B cell (primary cell): Measurements from ENCODE around the gene SLC37A4. TPM values are rescaled to one million over a fixed set of nuclear protein-coding genes. Genes with fewer than 3 reads are reported as not detected.

ENCODE experiments used
- ATAC-seq: fragments of 200-7000 bp; cut with Tn5 transposase; one replicate; pipeline ENCODE4 v1.10.0; 2021; ENCODE audit warnings: low read depth, mild to moderate bottlenecking, moderate number of reproducible peaks, moderate library complexity
- CTCF ChIA-PET: fragments of 350-600 bp; sonication (Branson Sonifier 250); formaldehyde crosslinking; loops from one replicate; lab custom pipeline; 2021; ENCODE audit warnings: antibody characterized with exemption, inconsistent platforms; lab: Charles Lee
- POLR2A ChIA-PET: fragments of 350-600 bp; sonication (Branson Sonifier 250); formaldehyde crosslinking; loops from one replicate; lab custom pipeline; 2021; ENCODE audit warnings: antibody characterized with exemption; lab: Charles Lee
- DNase-seq: peaks from one replicate; pipeline ENCODE4 v3.0.0; 2013
- H2AFZ ChIP-seq: 2 replicates; pipeline ENCODE4 v1.6.1; 2012; ENCODE audit warnings: mild to moderate bottlenecking, low read depth, low read length; ENCODE audit not compliant: insufficient read depth, poor library complexity, severe bottlenecking
- H3K27ac ChIP-seq, 2 donors: 1 replicate in 1 of 2; 2 replicates in 1 of 2; pipeline ENCODE4 v1.5.1; 2012 to 2013; ENCODE audit warnings: low read length in 2 of 2, mild to moderate bottlenecking in 2 of 2, moderate library complexity in 1 of 2
- H3K27me3 ChIP-seq, 4 experiments: fragments of 200-600 bp in 1 of 4; sonication (generic) in 1 of 4; replicated peaks in 1 of 4; 1 replicate in 2 of 4; 2 replicates in 2 of 4; pipeline versions ENCODE4 v1.6.1 to v1.7.0; 2013 to 2016; ENCODE audit warnings: low read length in 3 of 4, mild to moderate bottlenecking in 2 of 4, mixed read lengths in 1 of 4, moderate library complexity in 1 of 4; ENCODE audit not compliant: insufficient read depth in 4 of 4, control insufficient read depth in 3 of 4; ENCODE audit errors: control extremely low read depth in 1 of 4
- H3K36me3 ChIP-seq, 2 experiments: replicated peaks in 1 of 2; 1 replicate in 1 of 2; 2 replicates in 1 of 2; pipeline versions ENCODE4 v1.6.1 to v1.7.1; 2013; ENCODE audit warnings: low read length in 1 of 2; ENCODE audit not compliant: insufficient read depth in 2 of 2, control insufficient read depth in 1 of 2; ENCODE audit errors: control extremely low read depth in 1 of 2, extremely low read depth in 1 of 2
- H3K4me1 ChIP-seq, 2 donors: fragments of 200-600 bp in 1 of 2; sonication (generic) in 1 of 2; 1 replicate in 1 of 2; 2 replicates in 1 of 2; pipeline versions ENCODE4 v1.5.1 to v1.6.1; 2013 to 2017; ENCODE audit warnings: low read length in 2 of 2; ENCODE audit not compliant: control insufficient read depth in 2 of 2, insufficient read depth in 2 of 2
- H3K4me2 ChIP-seq: replicated peaks from 2 replicates; pipeline ENCODE3; 2012; ENCODE audit warnings: mild to moderate bottlenecking, low read depth, low read length; ENCODE audit not compliant: poor library complexity, severe bottlenecking
- H3K4me3 ChIP-seq, 5 experiments: fragments of 200-600 bp in 1 of 5; sonication (generic) in 1 of 5; 1 replicate in 3 of 5; 2 replicates in 2 of 5; pipeline versions ENCODE4 v1.5.1 to v1.7.0; 2011 to 2016; ENCODE audit warnings: low read length in 4 of 5, mild to moderate bottlenecking in 4 of 5, low read depth in 2 of 5, control low read depth in 1 of 5, moderate library complexity in 1 of 5; ENCODE audit not compliant: insufficient read depth in 1 of 5; ENCODE audit errors: control extremely low read depth in 1 of 5, extremely low read depth in 1 of 5
- H3K79me2 ChIP-seq: fragments of 200-600 bp; sonication (generic); one replicate; pipeline ENCODE4 v1.6.0; 2016; ENCODE audit warnings: low read length; ENCODE audit not compliant: control insufficient read depth, insufficient read depth
- H3K9ac ChIP-seq: fragments of 200-600 bp; sonication (generic); 2 replicates; pipeline ENCODE4 v1.6.1; 2017; ENCODE audit warnings: mild to moderate bottlenecking, low read length, moderate library complexity
- H3K9me3 ChIP-seq, 3 donors: one replicate each; pipeline versions ENCODE4 v1.6.1 to v1.7.1; 2013; ENCODE audit warnings: low read length in 2 of 3; ENCODE audit not compliant: control insufficient read depth in 2 of 3, insufficient read depth in 1 of 3; ENCODE audit errors: control extremely low read depth in 1 of 3
- H4K20me1 ChIP-seq: 2 replicates; pipeline ENCODE4 v1.6.0; 2012; ENCODE audit warnings: mild to moderate bottlenecking, low read length; ENCODE audit not compliant: insufficient read depth, control insufficient read depth, poor library complexity, severe bottlenecking
- H3K27ac Mint-ChIP-seq: one replicate; pipeline ENCODE4 v1.8.0; 2021; ENCODE audit warnings: mixed read lengths
- H3K27me3 Mint-ChIP-seq: one replicate; pipeline ENCODE4 v1.8.0; 2021; ENCODE audit warnings: mixed read lengths
- H3K4me1 Mint-ChIP-seq: one replicate; pipeline ENCODE4 v1.8.0; 2021; ENCODE audit warnings: mixed read lengths
- H3K4me3 Mint-ChIP-seq: one replicate; pipeline ENCODE4 v1.8.0; 2021; ENCODE audit warnings: mixed read lengths
- H3K9me3 Mint-ChIP-seq: one replicate; pipeline ENCODE4 v1.8.0; 2022; ENCODE audit warnings: mixed read lengths; ENCODE audit not compliant: insufficient read depth
- EZH2 ChIP-seq: IDR thresholded peaks from 2 replicates; pipeline ENCODE4 v1.6.1; 2012; ENCODE audit warnings: borderline replicate concordance, low read depth, mild to moderate bottlenecking, moderate library complexity, low read length; ENCODE audit not compliant: insufficient read depth, poor library complexity, severe bottlenecking
- WGBS: methylation state at CpG from one replicate; pipeline ENCODE4 v1.1.5; 2013; ENCODE audit warnings: missing lambda C conversion rate; ENCODE audit not compliant: insufficient coverage; 5-methylcytosine and 5-hydroxymethylcytosine counted together
- intact Hi-C: fragments of 100-400 bp; cut with micrococcal nuclease; formaldehyde crosslinking; loops from one replicate; pipeline ENCODE4 v1.10.0; 2022
- polyA plus RNA-seq: library from polyadenylated mRNA; depleted of rRNA; stranded (reverse); fragments of >200 nt; gene quantifications from 2 replicates; pipeline ENCODE4 v1.2.3, GENCODE V29; 2012
- small RNA-seq: library from RNA; depleted of rRNA; stranded (forward); fragments of <200 nt; gene quantifications from one replicate; pipeline ENCODE3, GENCODE V24; 2012; ENCODE audit warnings: low replicate concordance, low read depth; ENCODE audit not compliant: insufficient read length
- total RNA-seq, 2 donors: library from RNA; stranded (reverse); fragments of 120-200 nt in 1 of 2; gene quantifications; 1 replicate in 1 of 2; 2 replicates in 1 of 2; pipeline versions ENCODE4 v1.2.3 to v1.2.4, GENCODE V29; 2013 to 2022

Gene SLC37A4
- total and polyA plus RNA-seq, 2 donors (not counting 1 experiment from before 2014, with no cell fraction given), result 14.3 to 26.3 TPM

DNA sequence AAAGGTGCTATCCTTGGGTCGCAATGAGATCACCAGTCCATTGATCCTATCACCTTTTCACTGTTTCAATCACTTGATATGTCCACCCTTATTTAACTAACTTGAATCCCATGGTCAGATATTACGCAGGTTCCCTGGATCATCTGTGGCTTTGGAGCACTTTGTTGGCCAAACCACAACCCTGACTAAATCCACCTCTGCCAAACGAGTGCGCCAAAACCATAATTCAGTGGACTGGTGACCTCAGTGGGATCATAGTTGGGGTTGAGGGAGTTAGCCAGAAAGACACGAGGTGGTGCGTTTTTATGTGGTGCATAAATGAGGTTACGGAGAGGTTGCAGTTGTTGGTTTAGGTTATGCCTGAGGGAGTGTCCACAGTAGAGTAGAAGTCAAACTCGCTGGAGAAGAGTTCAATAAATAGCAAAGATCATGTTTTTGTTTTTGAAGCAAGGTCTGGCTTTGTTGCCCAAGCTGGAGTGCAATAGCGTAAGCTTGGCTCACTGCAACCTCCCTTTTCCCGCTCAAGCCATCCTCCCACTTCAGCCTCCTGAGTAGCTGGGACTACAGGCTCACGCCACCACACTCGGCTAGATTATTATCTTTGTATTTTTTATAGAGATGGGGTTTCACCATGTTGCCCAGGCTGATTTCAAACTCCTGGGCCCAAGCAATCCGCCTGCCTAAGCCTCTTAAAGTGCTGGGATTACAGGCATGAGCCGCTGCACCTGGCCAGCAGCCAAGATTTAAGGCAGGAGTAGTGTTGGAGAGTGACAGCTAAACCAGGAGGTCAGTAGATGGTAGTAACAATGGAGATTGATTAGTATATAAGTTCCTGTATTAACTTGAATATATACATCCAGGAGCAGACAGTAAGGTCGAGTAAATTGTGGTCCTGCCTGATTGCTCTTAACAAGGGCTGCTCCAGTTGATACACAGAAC, 54.6 kb downstream of the SLC37A4 start:
- Mint-ChIP-seq H3K4me3 (no peak overlapping the region), H3K9me3 (peaks cover 2% of the 10 kb centered on the region), H3K27me3 (peaks cover 43% of the 10 kb centered on the region), H3K4me1 (no peaks in the 10 kb centered on the region), H3K27ac (no peak overlapping the region)
- H2AFZ ChIP-seq, result no peak overlapping the region
- H3K4me1 ChIP-seq, result no peaks in the 10 kb centered on the region
- H3K4me3 ChIP-seq, result no peak overlapping the region
- WGBS, result 95% methylated on average over 11 of the region's 15 CpGs
- no peaks in the 10 kb centered on the region for H3K79me2 ChIP-seq
- H3K36me3 ChIP-seq, result no peaks in the 10 kb centered on the region
- no peak overlapping the region for H3K9ac ChIP-seq
- ChIA-PET CTCF (no interaction called here), POLR2A (no interaction called here)
- ATAC-seq, result no peak
- TF ChIP-seq EZH2, result no peak
- H3K9me3 ChIP-seq, result no peaks in the 10 kb centered on the region
- H3K27ac ChIP-seq, result no peak overlapping the region
- DNase-seq, result no peak
- intact Hi-C loops, result no loop called here
- peaks cover 0 to 34% (median 4%) of the 10 kb centered on the region in 4 experiments for H3K27me3 ChIP-seq
- no peaks in the 10 kb centered on the region for H4K20me1 ChIP-seq
- no peak overlapping the region for H3K4me2 ChIP-seq

Small RNA genes within 50 kb of the gene (small RNA-seq; reads per million reads assigned to genes)
- gene AP003392.2, result not detected
- not detected for gene RF00017
- gene RF00019, result not detected

Other genes with a start within 250 kb of the SLC37A4 start
- gene DDX6, start 239.7 kb downstream of the SLC37A4 start, total RNA-seq, result 255 and 256 TPM in 2 replicates
- 36.7 and 81.0 TPM in 2 replicates for gene DDX6, start 239.7 kb downstream of the SLC37A4 start, polyA plus RNA-seq
- gene CXCR5, start 147.0 kb downstream of the SLC37A4 start, total RNA-seq, result 108 and 111 TPM in 2 replicates
- 125 and 163 TPM in 2 replicates for gene CXCR5, start 147.0 kb downstream of the SLC37A4 start, polyA plus RNA-seq
- gene BCL9L, start 105.0 kb downstream of the SLC37A4 start, total RNA-seq, result 40.8 and 44.0 TPM in 2 replicates
- gene BCL9L, start 105.0 kb downstream of the SLC37A4 start, polyA plus RNA-seq, result 12.6 and 15.1 TPM in 2 replicates
- gene UPK2, start 74.6 kb downstream of the SLC37A4 start, total RNA-seq, result not detected in 2 replicates
- 0.40 and 0.43 TPM in 2 replicates for gene UPK2, start 74.6 kb downstream of the SLC37A4 start, polyA plus RNA-seq
- gene FOXR1, start 59.1 kb downstream of the SLC37A4 start, total RNA-seq, result not detected in 2 replicates
- gene FOXR1, start 59.1 kb downstream of the SLC37A4 start, polyA plus RNA-seq, result not detected in 2 replicates
- gene CENATAC, start 32.7 kb downstream of the SLC37A4 start, total RNA-seq, result 122 and 138 TPM in 2 replicates
- gene CENATAC, start 32.7 kb downstream of the SLC37A4 start, polyA plus RNA-seq, result 50.1 and 79.6 TPM in 2 replicates
- gene RPS25, start 12.5 kb downstream of the SLC37A4 start, total RNA-seq, result 1,713 and 1,823 TPM in 2 replicates
- gene RPS25, start 12.5 kb downstream of the SLC37A4 start, polyA plus RNA-seq, result 1,827 and 2,003 TPM in 2 replicates
- 61.5 and 64.5 TPM in 2 replicates for gene TRAPPC4, start 12.1 kb downstream of the SLC37A4 start, total RNA-seq
- gene TRAPPC4, start 12.1 kb downstream of the SLC37A4 start, polyA plus RNA-seq, result 61.4 and 83.5 TPM in 2 replicates
- gene HYOU1, start 26.3 kb upstream of the SLC37A4 start, total RNA-seq, result 46.2 and 48.7 TPM in 2 replicates
- gene HYOU1, start 26.3 kb upstream of the SLC37A4 start, polyA plus RNA-seq, result 38.5 and 64.4 TPM in 2 replicates
- gene VPS11, start 36.9 kb upstream of the SLC37A4 start, total RNA-seq, result 64.7 and 71.1 TPM in 2 replicates
- gene VPS11, start 36.9 kb upstream of the SLC37A4 start, polyA plus RNA-seq, result 31.6 and 35.7 TPM in 2 replicates
- gene HMBS, start 54.0 kb upstream of the SLC37A4 start, total RNA-seq, result 7.6 and 9.2 TPM in 2 replicates
- 17.7 and 18.2 TPM in 2 replicates for gene HMBS, start 54.0 kb upstream of the SLC37A4 start, polyA plus RNA-seq
- gene DPAGT1, start 71.0 kb upstream of the SLC37A4 start, total RNA-seq, result 34.5 and 38.3 TPM in 2 replicates
- 60.3 and 64.3 TPM in 2 replicates for gene DPAGT1, start 71.0 kb upstream of the SLC37A4 start, polyA plus RNA-seq
- gene C2CD2L, start 76.5 kb upstream of the SLC37A4 start, total RNA-seq, result 9.5 and 13.8 TPM in 2 replicates
- gene C2CD2L, start 76.5 kb upstream of the SLC37A4 start, polyA plus RNA-seq, result 14.1 and 17.0 TPM in 2 replicates
- gene HINFP, start 90.7 kb upstream of the SLC37A4 start, total RNA-seq, result 78.7 and 84.6 TPM in 2 replicates
- gene HINFP, start 90.7 kb upstream of the SLC37A4 start, polyA plus RNA-seq, result 51.5 and 60.6 TPM in 2 replicates
- not detected in 2 replicates for gene ABCG4, start 118.2 kb upstream of the SLC37A4 start, total RNA-seq
- not detected in 2 replicates for gene ABCG4, start 118.2 kb upstream of the SLC37A4 start, polyA plus RNA-seq
- 9.6 and 10.4 TPM in 2 replicates for gene NLRX1, start 137.8 kb upstream of the SLC37A4 start, total RNA-seq
- gene NLRX1, start 137.8 kb upstream of the SLC37A4 start, polyA plus RNA-seq, result 4.5 and 6.3 TPM in 2 replicates
- gene NHERF4, start 154.6 kb upstream of the SLC37A4 start, total RNA-seq, result 0.22 and 0.76 TPM in 2 replicates
- gene NHERF4, start 154.6 kb upstream of the SLC37A4 start, polyA plus RNA-seq, result 0.61 TPM in 1 of 2 replicates, not detected in the other
- gene CBL, start 175.5 kb upstream of the SLC37A4 start, total RNA-seq, result 35.2 and 38.7 TPM in 2 replicates
- 11.7 and 12.5 TPM in 2 replicates for gene CBL, start 175.5 kb upstream of the SLC37A4 start, polyA plus RNA-seq